IPS-18c (cell line): ENCODE results near the gene COL13A1.

Source experiments
- H3K4me3 ChIP-seq: 2 replicates; pipeline ENCODE4 v1.7.0; 2013; ENCODE audit warnings: low read depth, mild to moderate bottlenecking, low read length, moderate library complexity; ENCODE audit not compliant: insufficient read depth
- H3K9me3 ChIP-seq: one replicate; pipeline ENCODE4 v1.6.1; 2013; ENCODE audit warnings: mild to moderate bottlenecking, low read length, moderate library complexity; ENCODE audit not compliant: control insufficient read depth, insufficient read depth

COL13A1 gene

DNA sequence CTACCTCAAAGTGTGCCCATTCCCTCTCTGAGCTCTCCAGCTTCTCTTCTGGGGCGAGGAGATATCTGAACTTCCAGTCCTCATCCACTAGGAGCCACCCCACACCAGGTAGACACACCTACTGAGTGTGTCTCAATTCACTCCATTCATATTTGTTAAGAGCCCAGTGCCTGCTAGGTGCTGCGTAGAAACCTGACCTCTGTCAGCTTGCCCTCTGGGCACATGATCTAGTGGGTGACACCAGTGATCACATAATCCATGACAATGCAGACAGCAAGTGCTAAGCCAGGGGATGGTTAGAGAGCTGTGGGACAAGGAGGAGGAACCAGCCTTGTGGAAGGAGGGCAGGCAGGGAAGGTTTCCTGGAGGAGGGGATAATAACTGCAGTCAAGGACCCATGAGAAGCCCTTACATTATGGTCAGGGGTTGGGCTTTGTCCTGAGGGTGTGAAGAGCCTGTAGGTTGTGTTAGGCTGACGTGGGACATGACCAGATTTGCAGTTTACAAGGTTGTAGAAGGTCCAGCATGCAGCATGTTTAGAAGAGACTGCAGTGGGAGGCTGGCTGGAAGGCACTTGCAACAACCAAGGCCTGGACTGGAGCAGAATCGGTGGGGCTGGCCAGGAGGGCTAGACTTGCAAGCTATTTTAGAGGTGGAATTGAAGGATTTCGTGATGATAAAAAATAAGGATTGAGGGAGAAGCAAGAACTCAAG, 81.8 kb downstream of the COL13A1 start:
- no peak overlapping the region for H3K4me3 ChIP-seq
- no peaks in the 10 kb centered on the region for H3K9me3 ChIP-seq

DNA sequence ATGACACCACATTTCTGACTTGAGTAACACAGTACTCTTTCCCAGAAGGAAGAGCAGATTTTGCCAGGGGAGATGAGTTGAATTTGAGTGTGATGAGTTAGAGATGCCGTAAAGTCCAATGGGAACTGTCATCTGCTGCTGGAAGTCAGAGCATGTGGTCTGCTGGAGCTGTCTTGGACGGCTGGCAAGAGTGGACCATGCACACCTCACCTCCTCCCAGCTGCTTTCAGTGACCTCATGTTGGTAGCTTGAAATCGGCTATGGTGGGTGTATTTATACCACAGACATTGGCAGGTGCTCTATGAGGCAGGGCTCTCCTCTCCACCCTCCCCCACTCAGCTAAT, 82.3 kb downstream of the COL13A1 start:
- Histone ChIP-seq H3K9me3 (no peaks in the 10 kb centered on the region), H3K4me3 (no peak overlapping the region)

DNA sequence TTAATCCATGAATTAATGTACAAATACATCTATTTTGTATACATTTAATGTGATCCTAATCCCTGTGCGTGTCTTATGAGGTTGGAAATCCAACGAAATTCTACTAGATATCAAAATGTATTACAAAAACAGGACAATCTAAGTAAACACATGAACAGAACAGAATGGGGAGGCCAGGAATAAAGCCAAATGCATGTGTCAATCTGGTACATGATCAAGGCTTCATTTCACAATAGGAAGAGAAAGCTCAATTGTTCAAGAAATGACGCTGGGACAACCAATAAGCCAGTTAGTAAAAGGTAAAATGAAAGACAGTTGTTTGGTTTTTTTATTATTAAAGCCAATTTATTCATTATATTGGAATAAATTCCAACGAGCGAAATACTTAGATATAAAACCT, 83.0 kb downstream of the COL13A1 start:
- no peaks in the 10 kb centered on the region for H3K9me3 ChIP-seq
- H3K4me3 ChIP-seq: no peak overlapping the region

DNA sequence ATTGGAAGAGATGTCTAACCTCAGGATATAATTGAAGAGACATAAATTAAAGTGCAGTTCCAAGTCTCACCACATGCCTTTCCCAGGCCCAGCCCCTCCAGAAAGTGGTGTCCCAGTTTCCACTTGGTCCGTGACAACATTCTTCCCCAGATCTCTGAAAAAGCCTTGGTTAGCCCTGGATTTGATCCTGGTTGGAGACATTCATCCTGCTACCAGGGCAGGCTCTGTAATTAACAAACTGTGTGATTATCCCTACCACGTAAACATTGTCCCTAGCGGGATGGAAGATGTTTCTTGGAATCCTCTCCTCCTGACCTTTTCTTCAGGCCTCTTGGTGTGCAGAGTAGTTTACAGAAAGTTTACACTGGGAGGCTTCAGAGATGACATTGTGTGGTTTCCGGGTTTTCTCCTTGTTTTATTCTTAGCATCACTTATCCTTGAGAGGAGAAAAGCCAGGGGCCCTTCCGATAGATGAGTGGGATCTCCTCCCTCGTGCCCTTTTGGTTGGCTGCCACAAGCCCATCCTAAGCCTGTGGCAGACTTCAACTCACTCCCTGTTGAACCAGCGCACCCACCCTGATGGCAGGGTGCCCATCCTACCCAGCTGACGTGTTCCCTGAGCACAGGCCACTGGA, 83.8 kb downstream of the COL13A1 start:
- H3K9me3 ChIP-seq: no peaks in the 10 kb centered on the region
- H3K4me3 ChIP-seq: no peak overlapping the region

DNA sequence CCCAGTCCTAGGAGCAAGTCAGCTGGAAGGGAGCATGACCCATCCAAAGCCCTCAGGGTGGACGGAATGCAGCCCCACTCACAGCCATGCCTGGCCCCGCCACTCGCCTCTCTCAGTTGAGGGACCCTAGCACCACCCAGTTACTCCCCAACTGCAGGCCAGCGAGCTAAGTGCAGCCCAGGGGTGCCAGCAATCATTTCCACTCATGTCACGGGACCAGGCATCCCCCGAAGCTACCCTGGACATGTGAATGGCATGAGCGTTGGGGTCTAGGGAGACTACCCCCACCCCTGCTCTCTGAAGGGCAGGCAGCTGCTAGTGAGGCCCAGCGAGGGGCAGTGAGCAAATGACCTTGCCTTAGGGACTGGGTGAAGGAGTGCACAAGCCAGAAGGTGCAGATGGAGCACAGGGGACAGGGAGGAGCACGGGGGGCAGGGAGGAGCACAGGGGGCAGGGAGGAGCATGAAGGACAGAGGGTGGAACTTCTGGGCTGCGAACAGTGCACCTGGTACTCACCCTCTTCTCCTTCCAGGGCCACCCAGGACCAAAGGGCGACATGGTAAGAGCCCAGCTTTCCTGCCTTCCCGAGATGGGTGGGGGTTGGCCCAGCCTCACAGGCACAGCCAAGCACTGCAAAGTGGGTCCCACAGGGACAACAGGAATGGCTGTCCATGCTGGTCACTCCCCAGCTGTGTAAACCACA, 87.3 kb downstream of the COL13A1 start:
- Histone ChIP-seq H3K4me3 (no peak overlapping the region), H3K9me3 (no peaks in the 10 kb centered on the region)

DNA sequence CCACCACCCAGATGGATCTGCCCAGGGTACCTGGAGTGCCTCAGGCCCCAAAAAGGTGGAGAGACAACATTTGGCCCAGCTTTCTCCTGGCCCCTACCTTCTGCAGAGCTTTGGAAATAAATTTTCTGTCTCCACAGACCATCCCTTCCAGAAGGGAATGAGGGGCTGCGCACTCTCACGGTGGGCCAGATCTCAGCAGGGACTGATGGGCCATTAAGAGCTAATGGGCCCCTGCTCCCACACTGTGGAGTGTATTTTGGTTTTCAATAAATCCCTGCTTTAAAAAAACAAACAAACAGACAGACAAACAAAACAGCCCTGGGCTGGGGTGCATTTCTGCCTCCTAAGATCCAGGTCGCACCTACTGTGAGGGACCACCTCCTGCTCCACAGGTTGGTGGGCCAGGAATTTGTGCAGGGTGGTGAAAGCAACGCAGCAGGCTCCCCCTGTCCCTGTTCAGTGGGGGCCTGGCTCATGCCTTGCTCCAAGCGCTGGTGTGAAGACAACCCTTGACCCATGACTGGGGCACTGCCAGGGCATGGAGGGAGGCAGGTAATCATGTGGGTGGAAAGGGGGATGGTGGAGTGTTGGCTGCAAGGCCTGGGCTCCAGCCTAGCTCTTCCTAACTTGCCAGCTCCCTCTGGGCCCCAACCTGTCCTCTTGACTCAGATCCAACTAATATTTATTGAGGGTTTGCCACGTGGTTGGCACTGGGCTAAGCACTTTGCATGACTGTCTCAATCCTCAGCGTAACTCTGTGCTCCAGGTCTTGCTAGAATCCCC, 88.5 kb downstream of the COL13A1 start:
- no peak overlapping the region for H3K4me3 ChIP-seq
- H3K9me3 ChIP-seq: no peaks in the 10 kb centered on the region

DNA sequence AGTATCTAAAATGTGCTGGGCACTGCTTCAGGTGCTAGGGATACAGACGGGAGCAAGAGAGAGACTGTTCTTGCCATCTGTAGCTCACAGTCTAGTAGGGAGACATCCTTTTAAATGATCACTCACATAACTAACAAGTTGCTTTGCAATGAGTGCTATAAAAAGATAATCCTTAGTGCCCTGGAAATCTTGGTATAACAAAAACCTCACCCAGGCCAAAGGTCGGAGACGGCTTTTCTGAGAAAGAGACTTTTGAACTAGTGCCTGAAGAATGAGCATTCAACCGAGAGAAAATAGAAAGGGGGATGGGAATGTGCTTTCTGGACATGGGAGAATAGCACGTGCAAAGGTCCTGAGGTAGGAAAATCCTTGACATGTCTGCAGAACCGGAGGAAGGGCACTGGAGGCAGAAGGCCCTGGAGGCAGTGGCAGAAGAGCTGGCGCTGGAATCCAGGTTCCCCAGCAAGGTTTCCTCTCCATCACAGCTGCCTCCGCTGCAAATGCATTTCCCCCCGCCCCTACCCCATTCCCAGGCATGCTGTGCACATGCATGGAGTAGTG, 89.4 kb downstream of the COL13A1 start:
- no peak overlapping the region for H3K4me3 ChIP-seq
- no peaks in the 10 kb centered on the region for H3K9me3 ChIP-seq

DNA sequence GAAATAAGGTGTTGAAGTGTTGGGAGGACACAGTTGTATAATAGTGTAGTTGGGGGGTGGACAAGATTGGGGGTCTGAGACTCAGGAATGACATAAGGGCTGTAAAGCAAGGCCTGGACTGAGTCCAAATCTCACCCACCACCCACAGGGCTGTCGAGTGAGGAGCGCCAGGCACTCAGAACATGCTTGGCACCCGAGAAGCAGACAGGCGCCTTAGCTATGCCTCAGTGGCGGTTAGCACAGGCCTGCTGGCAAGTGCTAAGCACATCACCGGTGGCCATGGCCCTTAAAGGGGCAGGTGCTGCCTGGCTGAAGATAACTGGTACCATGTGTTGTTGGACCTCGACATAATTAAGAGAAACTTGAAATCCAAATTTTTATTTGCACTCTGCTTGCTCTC, 90.7 kb downstream of the COL13A1 start:
- H3K9me3 ChIP-seq: no peaks in the 10 kb centered on the region
- H3K4me3 ChIP-seq: no peak overlapping the region

DNA sequence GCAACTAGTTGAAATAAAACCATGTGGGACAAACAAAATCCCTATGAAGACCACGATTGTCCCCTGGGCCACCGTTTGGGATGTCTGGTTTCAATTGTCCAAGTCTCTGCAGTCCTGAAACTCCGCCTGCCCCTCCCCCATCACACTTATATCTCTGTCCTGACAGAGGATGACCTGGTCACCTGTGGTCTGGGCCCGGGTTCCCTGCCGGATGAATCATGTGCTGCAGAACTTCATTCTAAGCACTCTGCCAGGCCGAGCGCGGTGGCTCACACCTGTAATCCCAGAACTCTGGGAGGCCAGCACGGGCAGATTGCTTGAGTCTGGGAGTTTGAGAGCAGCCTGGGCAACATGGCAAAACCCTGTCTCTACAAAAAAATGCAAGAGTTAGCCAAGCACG, 91.1 kb downstream of the COL13A1 start:
- Histone ChIP-seq H3K4me3 (no peak overlapping the region), H3K9me3 (no peaks in the 10 kb centered on the region)

DNA sequence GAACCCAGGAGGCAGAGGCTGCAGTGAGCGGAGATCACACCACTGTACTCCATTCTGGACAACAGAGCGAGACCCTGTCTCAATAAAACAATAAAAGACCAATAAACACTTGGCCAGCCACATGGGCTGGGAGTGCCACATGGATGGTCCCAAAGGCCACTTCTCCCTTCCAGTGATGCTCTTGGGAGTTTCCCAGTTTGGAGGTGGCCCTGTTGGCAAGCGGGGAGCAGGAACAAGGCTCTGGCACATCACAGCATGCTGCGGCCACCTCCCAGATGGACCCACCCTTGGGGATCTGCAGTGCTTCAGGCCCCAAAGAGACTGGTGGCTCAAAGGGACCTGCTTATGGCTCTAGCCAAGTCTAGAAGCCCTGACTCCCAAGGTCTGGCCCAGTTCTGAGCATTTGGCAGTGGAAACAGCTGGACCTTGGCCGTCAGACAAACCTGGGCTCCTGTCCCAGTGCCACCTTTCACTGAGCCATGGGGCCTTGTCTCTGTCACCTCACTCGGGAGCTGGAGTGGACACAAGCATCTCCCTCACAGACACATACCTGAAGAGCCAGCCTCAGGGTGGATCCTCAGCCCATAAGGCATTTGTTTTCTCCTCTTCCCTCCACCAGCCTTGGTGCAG, 91.7 kb downstream of the COL13A1 start:
- Histone ChIP-seq H3K9me3 (no peaks in the 10 kb centered on the region), H3K4me3 (no peak overlapping the region)

DNA sequence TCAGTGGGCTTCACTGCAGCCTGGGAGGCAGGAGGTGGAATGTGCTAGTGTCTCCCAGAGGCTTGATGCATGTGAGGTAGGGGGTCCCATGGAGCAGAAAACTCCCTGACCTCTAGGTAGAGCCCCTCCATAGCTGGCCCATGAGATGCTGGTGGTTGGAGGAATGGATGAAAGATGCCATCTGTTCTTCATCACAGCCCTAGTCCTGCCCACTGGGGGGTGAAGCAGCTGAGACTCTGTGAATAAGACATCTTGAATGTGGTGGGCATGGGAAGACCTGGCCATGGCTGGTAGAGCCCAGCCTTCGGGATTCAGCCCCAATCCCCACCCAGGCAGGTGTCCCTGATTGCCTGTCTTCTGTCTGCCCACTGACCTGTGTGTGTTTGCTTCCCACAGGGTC, 92.5 kb downstream of the COL13A1 start:
- no peaks in the 10 kb centered on the region for H3K9me3 ChIP-seq
- H3K4me3 ChIP-seq: no peak overlapping the region

DNA sequence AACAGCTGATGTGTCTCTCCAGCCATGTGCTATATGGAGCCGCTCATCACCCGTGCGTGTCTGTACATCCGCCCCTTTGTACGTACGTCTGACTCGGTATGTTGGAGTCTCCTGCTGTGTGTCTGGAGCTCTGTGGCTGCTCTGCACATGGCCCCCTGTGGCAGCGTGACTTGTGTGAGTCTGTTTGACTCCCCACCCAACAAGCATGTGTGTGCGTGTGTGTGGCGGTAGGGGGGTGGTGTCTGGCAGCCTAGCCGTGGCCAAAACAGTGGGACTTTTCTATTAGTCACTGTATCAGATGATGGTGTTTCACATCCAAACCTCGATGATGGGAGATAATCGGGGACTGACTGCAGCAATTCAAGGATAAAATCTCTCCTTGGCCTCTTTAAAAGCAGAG, 94.1 kb downstream of the COL13A1 start:
- Histone ChIP-seq H3K9me3 (no peaks in the 10 kb centered on the region), H3K4me3 (no peak overlapping the region)

DNA sequence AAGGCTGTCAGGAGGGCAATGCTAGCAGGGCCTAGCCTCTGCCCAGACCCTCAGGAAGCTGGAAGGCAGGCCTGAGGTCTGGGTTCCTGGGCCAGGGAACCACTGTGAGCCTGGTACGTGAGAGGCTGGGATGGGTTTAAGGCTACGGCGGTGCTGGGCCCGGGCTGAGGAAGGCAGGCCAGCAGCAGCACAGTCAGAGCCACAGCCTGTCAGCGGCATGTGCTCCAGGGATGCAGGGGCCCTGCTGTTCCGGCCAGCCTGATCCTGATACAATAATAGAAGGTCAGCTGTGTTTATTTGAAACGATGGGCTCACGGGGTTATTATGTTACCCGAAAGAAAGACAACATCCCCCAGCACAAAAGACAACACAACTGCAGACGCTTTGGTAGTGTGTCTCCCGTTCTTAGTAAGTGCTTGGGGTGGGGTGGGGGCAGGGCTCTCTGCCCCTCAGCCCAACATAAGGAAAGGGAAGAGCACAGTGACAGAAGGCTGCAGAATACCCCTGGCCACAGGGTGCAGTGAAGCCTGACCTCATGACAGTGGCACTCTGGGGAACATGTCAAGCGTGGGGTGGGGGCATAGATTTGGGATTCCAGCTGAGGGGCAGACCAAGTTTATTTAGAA, 95.0 kb downstream of the COL13A1 start:
- Histone ChIP-seq H3K9me3 (no peaks in the 10 kb centered on the region), H3K4me3 (no peak overlapping the region)

DNA sequence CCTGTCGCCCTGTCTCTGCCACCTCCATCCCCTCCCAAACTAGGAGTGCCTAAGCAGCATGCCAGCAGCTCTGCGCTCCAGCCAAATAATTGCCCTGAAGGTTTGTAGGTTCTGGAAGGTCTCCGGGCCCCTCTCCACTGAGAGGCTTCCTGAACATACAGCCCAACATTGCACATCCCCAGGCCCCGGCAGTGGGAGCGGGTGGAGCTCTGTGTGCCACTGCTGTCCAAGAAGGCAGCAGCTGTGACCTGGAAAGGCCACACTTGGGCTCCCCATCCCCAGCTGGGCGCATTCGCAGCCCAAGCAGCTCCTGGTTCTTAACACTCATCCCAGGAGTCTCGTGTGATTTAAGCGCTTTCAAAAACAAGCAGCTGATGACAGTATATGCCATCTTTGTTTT, 95.7 kb downstream of the COL13A1 start:
- no peak overlapping the region for H3K4me3 ChIP-seq
- no peaks in the 10 kb centered on the region for H3K9me3 ChIP-seq

DNA sequence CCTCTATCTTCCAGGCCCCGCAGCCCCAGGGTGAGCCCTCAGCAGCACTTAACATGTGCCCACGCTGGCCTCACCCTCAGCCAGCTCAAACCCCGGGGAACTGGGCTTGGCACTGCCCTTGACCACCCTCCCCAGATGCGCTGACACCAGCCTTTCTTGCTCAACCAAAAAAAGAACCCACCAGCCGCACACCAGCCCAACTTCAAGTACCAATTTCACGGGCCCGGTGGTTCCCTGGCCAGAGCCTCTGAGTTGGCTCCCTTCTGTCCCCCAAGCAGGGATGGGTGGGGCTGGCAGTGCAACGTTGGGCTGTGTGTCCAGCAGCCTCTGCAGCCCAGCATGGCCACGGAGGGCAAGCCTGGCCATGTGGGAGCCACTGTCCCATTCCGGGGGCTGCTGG, 96.3 kb downstream of the COL13A1 start:
- H3K4me3 ChIP-seq: no peak overlapping the region

DNA sequence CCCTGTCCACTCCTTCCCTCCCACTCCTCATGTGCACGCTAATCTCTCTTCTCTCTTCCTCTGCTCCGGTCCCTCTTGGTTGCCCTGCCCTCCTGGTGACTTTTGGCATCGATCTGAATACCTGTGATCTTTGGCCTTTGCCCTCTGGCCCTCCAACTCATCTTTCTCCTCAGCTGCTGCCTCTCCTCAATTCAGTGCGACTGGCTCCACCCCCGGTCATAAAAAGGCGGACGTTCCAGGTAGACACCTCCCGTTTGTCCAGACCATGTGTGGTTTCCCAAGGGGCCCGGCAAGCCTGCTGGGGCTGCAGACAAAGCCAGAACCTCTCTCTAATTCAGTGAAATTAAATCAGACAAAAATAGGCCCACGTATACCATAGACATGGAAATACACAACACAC, 96.8 kb downstream of the COL13A1 start:
- H3K4me3 ChIP-seq: no peak overlapping the region
- no peaks in the 10 kb centered on the region for H3K9me3 ChIP-seq

More for the DNA sequence above, 96.3 kb downstream of the COL13A1 start:
- no peaks in the 10 kb centered on the region for H3K9me3 ChIP-seq

DNA sequence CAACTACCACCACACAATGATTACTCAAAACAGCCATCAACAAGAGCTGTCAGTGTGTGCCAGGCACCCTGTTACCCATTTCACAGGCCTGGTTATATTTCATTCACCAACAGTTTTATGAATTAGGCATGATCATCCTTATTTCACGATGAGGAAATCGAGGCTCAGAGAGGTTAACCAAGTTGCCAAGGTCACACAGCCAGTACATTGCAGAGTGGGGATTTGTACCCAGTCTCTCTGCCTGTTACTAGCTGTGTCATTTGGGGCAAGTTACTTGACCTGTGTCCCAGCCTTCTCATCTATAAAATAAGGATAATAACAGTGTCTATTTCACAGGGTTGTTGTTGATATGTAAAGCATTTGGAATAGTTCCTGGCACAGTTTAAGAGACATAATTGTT, 97.2 kb downstream of the COL13A1 start:
- Histone ChIP-seq H3K4me3 (no peak overlapping the region), H3K9me3 (no peaks in the 10 kb centered on the region)
